Gastrocnemius medialis (tissue), 4 donors: Measurements from ENCODE around the gene TMEM52. TPM values are rescaled to one million over a fixed set of nuclear protein-coding genes. Genes with fewer than 3 reads are reported as not detected.
A peak's percentile ranks its signal among the peaks of the same experiment; 100 is the strongest.

Experiments
- ATAC-seq, 2 donors: fragments of 150-250 bp; one replicate each; pipeline ENCODE4 v1.9.1; 2016
- DNase-seq, 2 donors: peaks; one replicate each; pipeline ENCODE4 v3.0.0-alpha.2; 2019
- H3K27ac ChIP-seq, 4 donors: fragments of 200-600 bp; sonication (generic); 1 replicate in 1 of 4; 2 replicates in 3 of 4; pipeline ENCODE4 v1.5.1; 2016 to 2018; ENCODE audit warnings: mild to moderate bottlenecking in 2 of 4, moderate library complexity in 1 of 4
- H3K27me3 ChIP-seq, 3 donors: fragments of 200-600 bp; sonication (generic) in 2 of 3; 1 replicate in 1 of 3; 2 replicates in 2 of 3; pipeline versions ENCODE4 v1.5.1 to v1.6.0; 2016 to 2019; ENCODE audit warnings: mild to moderate bottlenecking in 1 of 3, moderate library complexity in 1 of 3
- H3K36me3 ChIP-seq, 2 donors: fragments of 200-600 bp; sonication (generic) in 1 of 2; one replicate each; pipeline ENCODE4 v1.5.1; 2017 to 2018
- H3K4me1 ChIP-seq, 2 donors: fragments of 200-600 bp; sonication (generic) in 1 of 2; one replicate each; pipeline ENCODE4 v1.5.1; 2016 to 2017; ENCODE audit warnings: mild to moderate bottlenecking in 2 of 2
- H3K4me3 ChIP-seq, 4 donors: fragments of 200-600 bp; sonication (generic) in 3 of 4; 1 replicate in 1 of 4; 2 replicates in 3 of 4; pipeline ENCODE4 v1.5.1; 2016 to 2019; ENCODE audit warnings: mild to moderate bottlenecking in 2 of 4
- H3K9me3 ChIP-seq, 3 donors: fragments of 200-600 bp; sonication (generic) in 2 of 3; 1 replicate in 1 of 3; 2 replicates in 2 of 3; pipeline ENCODE4 v1.5.1; 2016 to 2019
- POLR2A ChIP-seq, 2 donors: fragments of 450-650 bp; IDR thresholded peaks; one replicate each; pipeline ENCODE4 v1.6.1; 2017; ENCODE audit warnings: antibody characterized with exemption in 2 of 2, mild to moderate bottlenecking in 2 of 2, moderate library complexity in 2 of 2
- in situ Hi-C, 4 donors: fragments of 200-750 bp; cut with MboI; loops; one replicate each; pipeline versions ENCODE4 v1.15.0 to v1.8.0; 2017; ENCODE audit warnings: low sequenced_read_pairs in 4 of 4
- intact Hi-C: fragments of 100-400 bp; cut with DNase I; formaldehyde crosslinking; loops from one replicate; pipeline ENCODE4 v1.15.1; 2023; ENCODE audit warnings: low total_unique reads
- total RNA-seq, 4 donors: library from RNA; depleted of rRNA; stranded (reverse); fragments of >200 nt; gene quantifications; one replicate each; pipeline versions ENCODE4 v1.1.0 to v1.2.3, GENCODE V29; 2016
- TF ChIP-seq, protein P1 (sequence below), 5 experiments: fragments of 450-650 bp in 3 of 5; fragments of 200-600 bp in 2 of 5; sonication (generic) in 2 of 5; IDR thresholded peaks in 4 of 5; conservative IDR thresholded peaks in 1 of 5; 1 replicate in 4 of 5; 2 replicates in 1 of 5; pipeline ENCODE4 v1.5.1; 2016 to 2019; ENCODE audit warnings: antibody characterized with exemption in 5 of 5, mild to moderate bottlenecking in 3 of 5, moderate library complexity in 3 of 5

The TMEM52 gene
- total RNA-seq, 4 donors from 2014 or later, result 43.3 to 155 (median 67.2) TPM

DNA sequence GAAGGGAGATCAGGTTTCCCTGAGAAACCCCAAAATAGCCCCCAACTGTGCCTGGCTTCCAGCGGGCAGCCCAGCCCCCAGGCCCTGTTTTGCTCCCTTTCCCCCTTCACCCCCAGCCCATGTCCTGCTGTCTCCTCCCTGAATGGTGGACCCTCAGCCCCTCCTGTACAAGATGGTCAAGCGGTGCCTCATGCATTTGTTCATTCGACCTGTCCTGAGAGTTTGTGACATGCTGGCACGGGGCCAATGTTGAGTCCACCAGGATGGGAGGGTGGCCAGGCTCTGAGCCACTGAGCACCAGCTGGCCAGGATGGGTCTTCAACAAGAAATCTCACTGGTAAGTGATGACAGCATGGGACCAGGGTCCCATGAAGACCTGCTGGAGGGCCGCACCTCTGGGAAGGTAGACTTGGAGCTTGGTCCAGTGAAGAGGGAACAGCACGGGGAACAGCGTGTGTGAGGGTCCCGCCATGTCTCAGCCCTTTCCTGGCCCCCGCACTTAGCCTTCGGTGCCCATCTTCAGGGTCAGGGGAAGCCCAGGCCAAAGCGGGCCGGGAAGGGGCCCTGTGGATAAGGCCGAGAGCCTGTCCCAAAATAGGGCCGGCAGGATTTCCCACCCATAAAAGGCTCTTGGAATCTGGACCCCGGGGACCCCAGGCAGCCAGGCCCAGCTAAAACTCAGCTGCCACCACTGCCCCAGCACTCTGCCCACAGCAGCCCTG is 3.9 kb downstream of the TMEM52 start, which contains the start of gene CALML6:
TSS of gene CALML6 (plus strand) at position 290 of the 722 bp plus-strand sequence. CDS start at position 311, 21 bp downstream.
- Histone ChIP-seq H3K4me3 (no peak within 1 kb of the TSS), H3K36me3 (no peaks in the 10 kb centered on the region), H3K27me3 (no peaks in the 10 kb centered on the region), H3K27ac (peak within 1 kb of the TSS; percentile 80 to 98 (median 93)), H3K9me3 (no peaks in the 10 kb centered on the region), H3K4me1 (peaks cover 31 to 53% of the 10 kb centered on the region in 2 donors)
- TF ChIP-seq, protein P1, sequence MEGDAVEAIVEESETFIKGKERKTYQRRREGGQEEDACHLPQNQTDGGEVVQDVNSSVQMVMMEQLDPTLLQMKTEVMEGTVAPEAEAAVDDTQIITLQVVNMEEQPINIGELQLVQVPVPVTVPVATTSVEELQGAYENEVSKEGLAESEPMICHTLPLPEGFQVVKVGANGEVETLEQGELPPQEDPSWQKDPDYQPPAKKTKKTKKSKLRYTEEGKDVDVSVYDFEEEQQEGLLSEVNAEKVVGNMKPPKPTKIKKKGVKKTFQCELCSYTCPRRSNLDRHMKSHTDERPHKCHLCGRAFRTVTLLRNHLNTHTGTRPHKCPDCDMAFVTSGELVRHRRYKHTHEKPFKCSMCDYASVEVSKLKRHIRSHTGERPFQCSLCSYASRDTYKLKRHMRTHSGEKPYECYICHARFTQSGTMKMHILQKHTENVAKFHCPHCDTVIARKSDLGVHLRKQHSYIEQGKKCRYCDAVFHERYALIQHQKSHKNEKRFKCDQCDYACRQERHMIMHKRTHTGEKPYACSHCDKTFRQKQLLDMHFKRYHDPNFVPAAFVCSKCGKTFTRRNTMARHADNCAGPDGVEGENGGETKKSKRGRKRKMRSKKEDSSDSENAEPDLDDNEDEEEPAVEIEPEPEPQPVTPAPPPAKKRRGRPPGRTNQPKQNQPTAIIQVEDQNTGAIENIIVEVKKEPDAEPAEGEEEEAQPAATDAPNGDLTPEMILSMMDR (IDR thresholded peaks at IDR 0.05 in 4 of 5, conservative IDR thresholded peaks at IDR 0.05 in 1 of 5), result no peak
- no peak for TF ChIP-seq POLR2A (IDR thresholded peaks at IDR 0.05)
- intact Hi-C loops, result loop anchor here (5.0 to 10.0 kb wide), 2 partner anchors 280 to 1987 kb away; partner anchors contain the start of genes C1orf174 and FAAP20
- ATAC-seq (no peak), DNase-seq (no peak)
- in situ Hi-C loops, result no loop called here

DNA sequence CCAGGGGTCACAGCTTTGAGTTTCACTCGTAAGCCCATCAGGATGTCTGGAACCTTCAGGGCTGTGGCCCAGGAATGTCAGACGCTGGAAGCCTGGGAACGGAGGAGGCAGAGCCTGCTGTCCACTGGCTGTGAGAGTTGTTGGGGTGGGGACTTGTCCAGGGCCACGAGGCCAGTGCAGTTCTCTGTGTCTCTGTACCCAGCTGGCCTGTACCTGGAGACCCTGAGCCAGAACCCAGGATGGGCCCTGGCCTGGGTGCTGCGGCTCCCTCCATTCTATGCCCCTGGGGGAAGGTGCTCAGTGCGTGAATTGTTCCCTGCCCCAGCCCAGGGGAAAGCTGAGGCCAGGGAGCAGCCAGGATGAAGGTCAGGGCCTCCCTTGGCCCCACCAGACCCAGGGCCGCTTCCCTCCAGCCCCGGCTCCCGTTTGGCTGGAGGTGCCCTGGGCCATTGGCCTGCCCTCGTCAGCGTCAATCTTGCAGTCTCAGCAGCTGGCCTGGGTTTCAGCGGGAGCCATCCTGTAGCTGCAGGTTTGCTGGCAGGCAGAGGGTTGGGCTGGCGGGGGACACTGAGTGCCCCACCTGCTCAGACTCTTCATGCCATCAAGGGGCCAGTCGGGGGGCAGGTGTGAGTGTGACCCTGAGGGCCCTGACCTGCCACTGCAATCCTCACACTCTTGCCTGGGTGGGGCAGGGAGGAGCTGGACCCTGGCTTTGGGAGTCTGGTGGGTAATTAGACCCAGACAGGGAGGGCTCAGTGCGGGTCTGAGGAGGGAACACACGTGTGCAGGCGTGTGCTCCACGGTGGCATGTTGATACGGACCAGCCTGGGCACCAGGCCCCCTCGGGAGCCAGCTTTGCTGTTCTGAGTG is 4.7 kb downstream of the TMEM52 start:
- intact Hi-C loops (loop anchor here (10.0 kb wide), 1 partner anchor 280 kb away; the partner anchor contains the start of gene FAAP20), in situ Hi-C loops (no loop called here)
- no peaks in the 10 kb centered on the region for H3K36me3 ChIP-seq
- peak overlapping the region; percentile 80 to 98 (median 93) for H3K27ac ChIP-seq
- no peak for ATAC-seq
- no peak for TF ChIP-seq POLR2A (IDR thresholded peaks at IDR 0.05)
- TF ChIP-seq, protein P1 (IDR thresholded peaks at IDR 0.05 in 4 of 5, conservative IDR thresholded peaks at IDR 0.05 in 1 of 5), result no peak
- peak in 1 of 2 donors; percentile 21 for DNase-seq
- H3K9me3 ChIP-seq, result no peaks in the 10 kb centered on the region
- H3K27me3 ChIP-seq, result no peaks in the 10 kb centered on the region
- H3K4me1 ChIP-seq, result peaks cover 31 to 58% of the 10 kb centered on the region in 2 donors
- H3K4me3 ChIP-seq, result no peak overlapping the region

DNA sequence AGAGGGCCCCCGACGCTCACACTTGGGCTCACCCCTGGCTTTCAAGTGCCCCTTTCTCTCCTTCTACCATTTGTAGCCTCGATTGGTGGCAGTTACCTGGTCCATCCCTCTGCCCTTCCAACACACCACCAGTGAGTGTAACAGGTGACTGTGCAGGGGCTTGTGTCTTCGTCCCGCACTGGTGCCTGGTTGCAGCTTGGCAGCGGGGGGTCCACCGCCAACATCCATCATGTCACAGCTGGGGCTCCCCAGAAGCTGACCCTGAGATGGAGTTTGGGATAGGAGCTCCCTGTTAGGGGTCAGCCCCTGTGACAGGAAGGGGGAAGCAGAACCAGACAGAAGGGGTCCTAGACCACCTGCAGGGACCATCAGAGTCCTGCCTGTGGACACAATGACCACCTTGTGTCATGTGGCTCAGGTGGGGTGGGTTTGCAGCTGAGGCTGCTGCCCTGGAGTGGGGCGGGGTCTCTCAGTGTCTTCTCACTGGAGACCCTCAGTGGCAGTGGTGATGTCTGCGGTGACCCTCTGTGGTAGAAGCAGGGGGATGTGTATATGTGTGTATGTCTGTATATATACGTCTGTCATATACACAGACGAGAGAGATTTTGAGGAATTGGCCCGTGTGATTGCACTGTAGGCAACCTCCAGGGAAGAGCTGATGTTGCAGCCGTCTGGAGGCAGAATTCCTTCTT is 7.6 kb downstream of the TMEM52 start:
- Histone ChIP-seq H3K27me3 (no peaks in the 10 kb centered on the region), H3K4me3 (no peak overlapping the region), H3K4me1 (peaks cover 24 to 41% of the 10 kb centered on the region in 2 donors), H3K27ac (no peak overlapping the region), H3K36me3 (no peaks in the 10 kb centered on the region), H3K9me3 (no peaks in the 10 kb centered on the region)
- no peak for DNase-seq
- intact Hi-C loops (loop anchor here (10.0 kb wide), 1 partner anchor 283 kb away; the partner anchor contains the start of gene FAAP20), in situ Hi-C loops (no loop called here)
- no peak for TF ChIP-seq POLR2A (IDR thresholded peaks at IDR 0.05)
- TF ChIP-seq, protein P1 (IDR thresholded peaks at IDR 0.05 in 4 of 5, conservative IDR thresholded peaks at IDR 0.05 in 1 of 5), result no peak
- ATAC-seq, result no peak

DNA sequence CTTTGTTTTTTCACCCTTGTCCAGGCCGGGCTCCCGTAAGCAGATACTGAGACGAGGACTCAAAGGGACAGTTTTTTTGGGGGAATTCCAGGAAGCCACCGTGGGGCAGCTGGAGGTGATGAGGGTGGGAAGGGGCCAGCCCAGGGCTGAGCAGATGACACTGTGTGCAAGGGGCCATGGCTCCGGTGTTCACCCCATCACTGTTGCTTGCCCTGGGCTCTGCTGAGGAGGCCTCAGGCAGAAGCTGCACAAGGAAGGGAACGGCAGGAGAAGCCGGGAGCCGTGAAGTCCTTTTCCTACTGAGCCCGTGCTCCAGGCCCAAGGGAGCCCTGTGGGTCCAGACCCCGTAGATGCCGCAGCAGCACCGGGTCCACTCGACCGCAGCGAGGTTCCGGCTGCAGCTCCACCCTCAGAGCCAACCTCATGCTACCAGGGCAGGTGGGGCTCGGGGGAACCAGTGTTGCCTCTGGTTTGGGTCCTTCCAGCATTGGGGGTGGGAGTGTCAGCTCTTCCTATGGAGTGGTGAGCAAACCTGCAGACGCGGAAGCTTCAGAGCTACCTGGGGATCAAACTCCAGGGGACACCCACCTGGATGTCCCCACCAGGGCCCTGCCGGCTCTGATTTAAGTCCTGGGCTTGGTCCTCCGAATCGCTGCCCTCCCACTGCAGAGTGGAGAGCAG is 8.3 kb downstream of the TMEM52 start:
- intact Hi-C loops (loop anchor here (10.0 kb wide), 1 partner anchor 284 kb away; the partner anchor contains the start of gene FAAP20), in situ Hi-C loops (no loop called here)
- DNase-seq, result no peak
- Histone ChIP-seq H3K9me3 (no peaks in the 10 kb centered on the region), H3K27me3 (no peaks in the 10 kb centered on the region), H3K27ac (peak overlapping the region in 2 of 4 donors; percentile 89 to 95), H3K4me3 (no peak overlapping the region), H3K4me1 (peaks cover 19 to 38% of the 10 kb centered on the region in 2 donors), H3K36me3 (no peaks in the 10 kb centered on the region)
- ATAC-seq, result no peak
- TF ChIP-seq, protein P1 (IDR thresholded peaks at IDR 0.05 in 4 of 5, conservative IDR thresholded peaks at IDR 0.05 in 1 of 5), result no peak
- no peak for TF ChIP-seq POLR2A (IDR thresholded peaks at IDR 0.05)
